SHP77 treated with DMSO at 0.1 percent for 48 hours (cell line): ENCODE measurements around the gene WDR91.
"Not testable (repeated sequence)": the region's sequence is repeated elsewhere in the genome, so short reads cannot be mapped to it uniquely, and the experiment has no call there.

Source experiments
- DNase-seq: peaks from one replicate; lab custom pipeline; 2025; lab: John Stamatoyannopoulos, UW

WDR91 gene

DNA sequence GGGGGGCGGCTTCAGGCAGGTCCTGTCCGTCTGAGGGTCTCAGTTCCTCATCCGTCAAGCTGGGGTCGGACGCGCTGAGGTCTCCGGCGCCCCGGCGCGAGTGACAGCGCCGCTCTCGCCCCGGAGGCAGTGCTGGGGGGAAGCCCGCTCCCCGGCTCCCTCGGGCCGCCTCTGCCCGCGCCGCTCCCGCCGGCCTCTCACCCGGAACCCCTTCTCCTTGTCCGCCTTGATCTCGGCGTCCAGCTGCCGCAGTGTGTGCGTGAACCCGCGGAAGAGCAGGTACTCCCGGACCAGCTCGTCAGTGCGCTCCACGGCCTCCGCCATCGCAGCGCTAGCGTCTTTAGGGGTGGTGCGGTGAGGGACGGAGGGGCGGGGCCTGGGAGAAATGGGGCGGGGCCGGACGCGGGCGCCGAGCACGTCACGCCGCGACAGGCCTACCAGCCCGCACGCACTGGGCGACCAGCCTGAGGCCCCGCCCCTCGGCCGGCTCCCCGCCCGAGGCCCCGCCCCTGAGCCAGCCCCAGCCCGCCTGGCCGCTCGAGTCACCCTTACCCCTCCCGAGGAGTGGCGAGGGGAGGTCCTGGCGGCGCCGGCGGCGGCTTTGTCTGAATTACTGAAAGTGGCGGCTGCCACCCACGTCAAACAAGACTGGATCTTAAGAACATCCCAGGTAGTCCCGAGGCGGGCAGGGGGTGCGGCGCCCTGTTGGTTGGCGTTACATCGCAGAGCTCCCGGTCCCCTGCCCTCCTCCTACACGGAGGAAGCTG is at the start of gene WDR91:
WDR91 (minus strand) TSS at position 348 of the 767 bp plus-strand sequence; CDS start at position 324, 24 bp downstream.
- DNase-seq, result peak; percentile 71

DNA sequence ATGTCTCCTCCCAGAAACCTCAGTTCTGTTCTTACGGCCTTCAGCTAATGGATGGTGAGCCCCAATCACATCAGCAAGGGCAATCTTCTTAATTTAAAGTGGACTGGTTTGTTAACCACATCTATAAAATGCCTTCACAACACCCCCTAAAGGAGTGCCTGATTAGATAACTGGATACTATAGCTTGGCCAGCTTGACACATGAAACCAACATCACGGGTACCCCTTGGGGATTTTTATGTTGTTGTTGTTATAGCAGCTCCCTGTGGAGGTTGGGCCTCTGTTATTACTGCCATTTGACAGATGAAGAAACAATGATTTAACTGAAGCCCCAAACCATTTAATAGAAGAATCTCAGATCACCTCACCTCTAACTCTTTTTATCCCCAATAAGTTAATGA is 49.1 kb upstream of the WDR91 start:
- DNase-seq, result no peak

DNA sequence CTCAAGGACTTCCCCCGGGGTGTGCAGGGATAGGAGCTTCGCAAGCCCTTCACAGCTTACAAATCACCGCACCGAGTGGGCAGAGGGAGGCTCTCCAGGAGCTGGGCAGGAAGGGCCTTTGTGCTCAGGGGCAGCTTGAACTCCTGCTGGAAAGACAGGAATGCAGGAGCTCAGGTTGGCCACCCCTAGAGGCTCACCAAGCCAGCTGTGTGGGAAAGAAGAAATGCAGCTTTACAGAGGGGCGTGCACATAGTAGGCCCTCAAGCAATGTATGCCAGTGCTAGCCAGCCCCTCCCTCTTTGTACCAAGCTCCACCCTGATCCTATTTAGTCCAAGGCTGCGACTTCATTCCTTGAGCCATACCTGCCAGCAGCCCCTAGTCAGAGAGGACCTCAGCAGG is 48.4 kb upstream of the WDR91 start:
- DNase-seq, result no peak

DNA sequence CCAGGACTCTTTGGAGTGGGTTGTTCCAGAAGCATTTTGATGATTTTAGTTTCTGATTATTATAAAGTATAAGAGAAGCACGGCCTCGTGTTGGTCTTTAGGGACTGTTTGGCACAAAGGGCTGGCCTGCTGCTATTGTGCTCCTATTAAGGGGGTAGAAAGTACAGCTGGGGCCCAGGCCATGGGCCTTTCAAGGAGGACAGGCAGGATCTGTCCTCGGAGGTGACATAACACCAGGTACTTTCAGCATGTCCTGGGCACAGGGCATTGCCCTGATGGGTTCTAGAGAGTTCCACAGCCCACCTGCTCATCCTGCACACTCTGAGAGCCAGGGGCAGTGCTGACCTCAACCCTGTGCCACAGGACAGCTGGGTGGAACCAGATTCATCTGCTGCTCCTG is 47.3 kb upstream of the WDR91 start:
- no peak for DNase-seq

DNA sequence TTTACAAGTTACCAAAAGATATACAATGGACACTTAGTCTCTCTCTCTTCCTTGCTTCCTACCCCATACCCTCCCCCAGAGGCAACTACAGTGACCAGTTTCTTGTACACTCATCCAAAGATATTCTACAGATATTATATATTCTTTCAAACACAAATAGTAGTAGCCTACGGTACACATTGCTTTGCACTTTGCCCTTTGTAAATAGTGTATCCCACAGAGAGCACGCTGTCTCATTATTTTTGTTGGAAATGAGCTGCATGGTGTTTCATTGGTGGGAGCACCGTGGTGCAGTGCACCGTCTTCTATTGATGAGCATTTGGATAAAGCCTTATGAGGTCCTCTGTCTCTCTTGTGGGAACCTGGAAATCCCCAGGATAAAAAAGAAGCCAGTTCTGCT is 46.5 kb upstream of the WDR91 start:
- DNase-seq, result no peak

DNA sequence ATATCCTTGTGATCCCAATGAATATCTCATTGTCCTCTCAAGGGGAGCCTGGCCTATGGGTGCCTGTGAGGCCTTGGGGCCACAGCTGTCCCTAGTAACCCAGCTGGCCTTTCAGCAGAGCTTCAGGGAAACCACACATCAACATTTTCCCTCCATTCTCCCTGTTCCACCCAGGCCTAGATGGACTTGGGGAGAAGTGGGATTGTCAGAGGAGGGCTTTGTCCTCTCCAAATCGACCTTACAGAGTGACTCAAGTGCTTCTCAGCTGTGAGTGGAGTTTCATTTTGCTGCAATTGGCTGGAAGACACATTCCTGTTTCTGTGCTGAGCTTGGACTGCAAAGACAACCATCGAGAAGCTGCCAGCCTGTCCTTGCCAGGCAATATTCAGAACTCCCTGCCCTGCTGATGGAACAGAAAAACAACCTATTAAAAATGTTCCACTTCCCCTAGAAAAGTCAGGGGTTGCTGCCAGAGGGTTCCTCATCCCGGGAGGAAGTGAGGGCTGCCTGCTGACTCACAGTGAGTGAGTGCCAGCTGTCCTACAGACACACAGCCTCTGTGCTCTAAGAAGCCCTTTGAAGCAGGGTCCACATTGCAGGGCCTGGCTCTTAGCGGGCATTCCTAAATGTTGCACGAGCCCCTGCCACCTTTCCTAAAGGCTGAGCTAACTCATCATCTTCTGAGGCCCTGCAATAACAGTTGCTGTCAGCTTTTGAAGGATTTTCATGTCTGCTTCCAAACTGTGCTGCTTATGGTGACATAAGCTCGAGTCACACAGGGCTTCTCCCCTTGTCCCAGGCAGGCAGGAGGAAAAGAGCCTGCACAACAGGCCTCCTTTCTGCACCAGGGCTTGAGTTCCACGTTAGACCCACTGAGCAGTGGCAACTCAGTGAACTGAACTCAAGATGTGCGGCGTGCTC is 42.8 kb upstream of the WDR91 start:
- DNase-seq, result peak; percentile 31

DNA sequence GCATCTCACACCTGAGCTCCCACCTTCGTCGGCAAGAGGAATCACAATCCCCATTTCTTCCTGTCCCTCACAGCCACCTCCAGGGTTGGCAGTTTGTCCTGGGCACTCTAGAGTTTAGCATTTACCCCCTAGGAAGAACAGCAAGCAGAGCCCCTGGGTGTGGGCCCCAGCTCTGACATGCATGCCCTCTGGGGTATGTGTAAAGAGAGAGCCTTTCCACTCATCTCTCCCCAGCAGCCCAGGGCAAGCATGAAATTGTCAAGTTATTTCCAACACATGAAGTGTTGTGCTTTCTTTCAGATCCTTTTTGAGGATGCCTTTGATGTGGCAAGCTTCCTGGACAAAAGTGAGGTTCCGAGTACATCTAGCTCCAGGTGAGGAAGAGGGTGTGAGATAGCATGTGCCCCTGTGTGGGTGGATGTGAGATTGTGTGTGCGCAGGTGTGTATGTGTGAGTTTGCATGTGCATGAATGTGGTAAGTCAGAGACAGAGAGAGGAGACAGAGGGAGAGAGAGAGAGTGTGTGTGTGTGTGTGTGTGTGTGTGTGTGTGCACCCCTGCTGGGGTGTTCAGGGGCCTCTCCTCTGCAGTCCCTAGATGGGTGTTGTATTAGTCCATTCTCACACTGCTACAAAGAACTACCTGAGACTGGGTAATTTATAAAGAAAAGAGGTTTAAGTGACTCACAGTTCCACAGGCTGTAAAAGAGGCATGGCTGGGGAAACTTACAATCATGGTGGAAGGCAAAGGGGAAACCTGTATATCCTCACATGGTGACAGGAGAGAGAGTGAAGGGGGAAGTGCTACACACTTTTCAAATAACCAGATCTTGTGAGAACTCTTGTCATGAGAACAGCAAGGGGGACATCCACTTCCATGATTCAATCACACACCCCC is 40.4 kb upstream of the WDR91 start:
- no peak for DNase-seq

DNA sequence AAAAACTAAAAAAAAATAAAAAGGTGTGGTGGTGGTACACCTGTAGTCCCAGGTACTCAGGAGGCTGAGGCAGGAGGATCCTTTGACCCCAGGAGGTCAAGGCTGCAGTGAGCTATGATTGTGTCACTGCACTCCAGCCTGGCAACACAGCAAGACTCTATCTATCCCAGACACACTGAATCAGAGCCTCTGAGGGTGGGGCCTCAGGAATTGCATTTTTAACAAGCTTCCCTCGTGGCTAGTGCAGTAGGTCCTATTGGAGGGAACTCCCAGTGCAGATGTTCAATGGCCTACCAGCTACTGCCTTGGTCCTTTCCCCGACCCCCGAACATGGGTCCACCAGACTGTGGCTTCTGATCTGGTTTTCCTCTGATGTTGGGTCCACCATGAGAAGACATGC is 37.2 kb upstream of the WDR91 start:
- DNase-seq, result no peak

DNA sequence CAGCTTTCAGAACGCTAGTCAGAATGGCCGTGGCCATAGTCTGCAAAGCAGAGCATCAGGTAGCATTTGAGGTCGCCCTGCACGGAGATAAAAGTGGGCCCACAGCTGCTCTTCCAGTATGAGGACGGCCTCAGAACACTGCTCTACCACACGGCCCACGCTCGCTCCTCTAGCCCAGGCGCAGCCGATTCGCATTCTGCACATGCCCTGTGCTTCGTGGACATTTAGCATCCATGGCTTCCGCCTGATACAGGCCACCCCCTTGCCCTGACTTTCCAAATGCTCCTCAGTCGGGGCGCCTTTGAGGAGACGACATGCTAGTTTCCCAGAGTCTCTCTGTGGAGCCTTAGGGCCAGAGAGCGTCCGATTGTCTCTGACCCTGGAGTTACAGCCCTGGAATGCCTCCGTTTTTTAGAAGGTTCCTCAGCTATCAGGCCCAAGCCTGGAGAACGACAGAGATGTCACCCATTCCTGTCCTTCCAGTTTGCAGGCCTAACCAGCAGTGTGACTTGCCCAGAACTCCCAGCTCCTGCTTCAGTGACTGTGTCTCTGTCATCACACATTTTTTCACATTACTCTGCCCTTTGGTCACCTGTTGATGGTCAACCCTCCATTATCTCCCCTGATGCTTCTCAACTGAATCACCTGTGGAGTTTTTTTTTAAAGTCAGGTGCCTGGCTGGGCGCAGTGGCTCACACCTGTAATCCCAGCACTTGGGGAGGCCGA is 36.6 kb upstream of the WDR91 start:
- DNase-seq, result no peak

DNA sequence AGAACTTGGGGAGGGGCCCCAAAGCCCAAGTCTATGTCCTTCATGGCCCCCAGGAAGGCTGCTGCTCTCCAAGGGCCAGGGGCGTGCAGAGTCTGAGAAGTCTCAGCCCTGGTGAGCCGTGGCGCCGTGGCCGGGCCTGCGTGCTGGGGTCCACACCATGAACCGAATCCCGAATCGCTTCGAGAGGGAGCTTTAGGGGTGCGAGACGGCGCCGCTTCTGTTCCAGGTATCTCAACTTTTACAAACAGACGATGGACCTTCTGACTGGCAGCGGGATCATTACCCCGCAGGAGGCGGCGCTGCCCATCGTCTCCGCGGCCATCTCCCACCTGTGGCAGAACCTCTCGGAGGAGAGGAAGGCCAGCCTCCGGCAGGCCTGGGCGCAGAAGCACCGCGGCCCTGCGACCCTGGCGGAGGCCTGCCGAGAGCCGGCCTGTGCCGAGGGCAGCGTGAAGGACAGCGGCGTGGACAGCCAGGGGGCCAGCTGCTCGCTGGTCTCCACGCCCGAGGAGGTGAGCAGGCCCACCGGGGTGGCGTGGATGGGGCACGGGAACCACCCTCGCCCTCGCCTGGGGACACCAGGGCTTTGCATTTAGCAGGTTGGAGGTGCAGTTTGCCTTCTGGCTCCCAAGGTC is 35.0 kb upstream of the WDR91 start:
- no peak for DNase-seq

DNA sequence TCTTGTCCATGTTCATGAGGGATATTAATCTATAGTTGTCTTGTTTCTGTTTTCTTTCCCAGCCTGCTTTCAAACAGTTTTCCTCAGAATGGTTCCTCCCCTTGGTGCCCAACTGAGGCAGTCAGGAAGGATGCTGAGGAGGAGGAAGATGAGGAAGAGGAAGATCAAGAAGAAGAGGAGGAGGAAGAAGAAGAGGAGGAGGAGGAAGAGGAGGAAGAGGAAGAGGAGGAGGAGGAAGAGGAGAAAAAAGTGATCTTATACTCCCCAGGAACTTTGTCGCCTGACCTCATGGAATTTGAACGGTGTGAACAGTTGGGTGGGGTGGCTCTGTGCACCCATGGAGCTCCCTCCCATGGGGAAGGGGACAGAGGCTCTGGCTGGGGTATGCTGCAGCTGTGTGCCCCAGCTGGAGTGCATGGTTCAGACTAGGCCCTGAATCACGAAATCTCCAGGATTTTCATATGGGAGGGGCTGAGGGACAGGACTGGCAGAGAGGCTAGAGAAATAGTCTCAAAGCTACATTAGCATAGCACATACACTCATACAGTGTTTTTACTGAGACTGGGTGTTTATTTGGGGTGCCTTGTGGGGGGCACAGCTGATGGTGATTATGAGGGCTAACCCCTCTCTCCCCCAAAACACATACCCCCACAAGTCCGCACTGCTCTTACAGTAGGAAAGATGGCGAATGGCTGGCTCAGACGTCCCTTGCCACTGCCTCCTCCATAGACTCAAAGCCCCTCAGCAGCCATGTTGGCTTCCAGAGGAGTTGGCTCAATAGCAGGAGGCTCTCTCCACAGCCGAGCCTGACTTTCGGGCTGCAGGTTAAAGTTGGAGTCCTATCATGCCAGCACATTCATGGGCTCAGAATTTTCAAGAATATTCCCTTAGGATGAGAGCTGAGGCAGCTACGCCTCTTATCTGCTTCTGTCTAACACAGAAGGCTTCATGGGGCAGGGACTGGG is 34.2 kb upstream of the WDR91 start:
- DNase-seq, result no peak

DNA sequence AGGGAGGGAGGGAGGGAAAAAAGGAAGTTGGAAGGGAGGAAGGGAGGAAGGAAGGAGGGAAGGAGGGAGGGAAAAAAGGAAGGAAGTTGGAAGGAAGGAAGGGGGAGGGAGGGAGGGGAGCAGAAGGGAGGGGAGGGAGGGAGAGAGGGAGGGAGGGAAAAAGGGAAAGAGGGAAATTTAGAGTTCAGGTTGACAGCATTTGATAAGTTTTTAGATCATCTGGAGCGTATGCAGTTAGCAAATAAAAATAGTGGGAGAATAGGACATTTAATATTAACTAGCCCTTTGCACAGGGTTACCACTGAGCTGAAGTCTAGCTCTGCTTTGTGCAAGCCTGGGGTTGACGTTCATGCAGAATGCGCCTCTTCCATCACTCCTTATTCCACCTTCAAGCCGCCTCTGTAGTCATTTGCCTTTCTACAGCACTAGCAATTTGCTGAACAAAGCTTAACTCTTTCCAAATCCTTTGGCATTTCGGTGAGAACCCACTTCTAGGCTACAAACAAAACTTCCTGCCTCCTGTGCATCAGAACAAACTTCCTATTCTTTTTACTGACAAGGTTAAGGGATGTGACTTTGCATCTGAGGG is 30.9 kb upstream of the WDR91 start:
- DNase-seq, result no peak

DNA sequence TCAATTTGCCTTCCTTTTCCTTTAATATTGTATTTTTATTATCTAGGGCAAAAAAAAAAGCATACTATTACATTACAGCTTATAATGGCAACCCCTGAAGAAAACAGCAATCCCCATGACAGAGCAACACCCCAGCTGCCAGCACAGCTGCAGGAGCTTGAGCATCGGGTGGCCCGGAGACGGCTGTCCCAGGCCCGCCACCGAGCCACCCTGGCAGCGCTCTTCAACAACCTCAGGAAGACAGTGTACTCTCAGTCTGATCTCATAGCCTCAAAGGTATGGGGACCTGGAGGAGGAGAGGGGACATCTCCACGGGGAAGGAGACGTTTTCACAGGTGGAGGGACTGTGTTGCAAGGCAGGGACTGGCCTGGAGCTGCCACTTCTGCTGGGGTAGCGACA is 29.1 kb upstream of the WDR91 start:
- DNase-seq, result no peak

DNA sequence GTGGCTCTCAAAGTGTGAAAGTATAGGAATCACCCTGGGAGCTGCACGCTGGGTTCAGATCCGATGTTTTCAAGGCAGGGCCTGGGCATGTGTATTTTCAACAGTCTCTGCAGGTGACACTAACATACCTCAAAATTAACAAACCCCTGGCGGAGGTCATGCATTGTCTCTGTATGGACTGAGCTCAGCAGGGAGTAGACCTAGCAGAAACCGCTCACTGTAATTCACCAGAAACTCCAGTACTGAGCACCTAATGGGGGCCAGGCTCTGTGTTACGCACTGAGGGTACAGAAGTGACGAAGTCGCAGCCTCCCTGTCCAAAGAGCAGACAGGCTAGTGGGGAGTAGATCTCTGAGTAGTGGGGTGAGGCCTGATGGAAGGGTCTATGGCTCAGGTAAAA is 27.9 kb upstream of the WDR91 start:
- DNase-seq, result no peak

DNA sequence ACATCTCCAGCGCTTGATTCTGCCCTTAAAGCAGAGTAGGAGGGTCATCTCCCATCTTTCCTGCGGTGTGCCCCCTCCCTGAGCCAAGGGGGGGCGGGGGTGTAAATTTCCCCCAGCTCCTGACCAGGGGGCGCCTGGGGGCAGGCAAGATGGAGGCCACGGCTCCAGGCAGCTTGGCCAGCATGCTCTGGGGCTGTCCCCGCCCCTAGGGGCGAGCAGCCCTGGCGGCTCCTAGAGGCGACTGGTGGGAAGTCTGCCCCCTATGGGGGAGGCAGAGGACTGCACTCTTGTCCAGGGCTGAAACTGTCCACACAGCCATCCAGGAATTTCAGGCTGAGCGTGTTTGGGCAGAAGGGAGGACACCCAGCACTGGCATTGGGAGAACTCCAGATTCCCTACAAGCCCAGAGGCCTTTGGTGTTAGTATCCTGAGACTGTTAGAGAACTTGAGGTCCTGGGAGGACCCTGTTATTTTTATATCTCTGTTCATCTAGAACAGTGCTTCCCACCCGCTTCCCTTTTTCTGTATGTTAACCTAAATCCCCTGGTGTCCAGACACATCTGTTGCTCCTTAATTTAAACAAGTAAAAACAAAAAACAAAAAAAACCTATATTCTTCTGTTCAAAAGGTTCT is 26.9 kb upstream of the WDR91 start:
- DNase-seq, result no peak

DNA sequence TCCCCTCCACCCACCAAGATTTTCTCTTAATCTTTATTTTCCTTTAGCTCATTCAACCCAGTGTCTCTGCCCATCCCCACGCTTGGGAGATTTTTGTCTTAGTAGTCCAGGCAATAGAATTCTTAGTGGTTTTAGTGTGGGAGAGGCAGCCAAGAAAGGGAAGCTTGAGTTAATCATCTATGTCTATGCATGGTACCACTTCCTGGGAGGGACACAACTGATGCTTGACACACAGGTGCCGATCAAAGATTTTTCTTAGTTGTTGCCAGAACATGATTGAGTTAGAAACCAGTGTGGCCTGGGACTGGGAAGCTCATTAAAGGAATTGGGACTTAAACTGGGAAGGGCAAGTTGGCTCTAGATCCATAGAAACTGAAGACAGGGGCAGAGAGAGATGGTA is 25.4 kb upstream of the WDR91 start:
- DNase-seq, result no peak

DNA sequence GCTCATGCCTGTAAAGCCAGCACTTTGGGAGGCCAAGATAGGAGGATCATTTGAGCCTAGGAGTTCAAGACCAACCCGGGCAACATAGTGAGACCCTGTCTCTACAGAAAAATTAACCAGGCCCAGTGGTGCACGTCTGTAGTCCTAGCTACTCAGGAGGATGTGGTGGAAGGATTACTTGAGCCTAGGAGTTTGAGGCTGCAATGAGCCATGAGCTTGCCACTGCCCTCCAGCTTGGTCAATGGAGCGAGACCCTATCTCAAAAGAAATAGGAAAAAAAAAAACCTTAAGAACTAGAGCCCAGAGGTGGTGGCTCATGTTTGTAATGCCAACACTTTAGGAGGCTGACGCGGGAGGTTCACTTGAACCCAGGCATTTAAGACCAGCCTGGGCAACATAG is 24.5 kb upstream of the WDR91 start:
- no peak for DNase-seq

DNA sequence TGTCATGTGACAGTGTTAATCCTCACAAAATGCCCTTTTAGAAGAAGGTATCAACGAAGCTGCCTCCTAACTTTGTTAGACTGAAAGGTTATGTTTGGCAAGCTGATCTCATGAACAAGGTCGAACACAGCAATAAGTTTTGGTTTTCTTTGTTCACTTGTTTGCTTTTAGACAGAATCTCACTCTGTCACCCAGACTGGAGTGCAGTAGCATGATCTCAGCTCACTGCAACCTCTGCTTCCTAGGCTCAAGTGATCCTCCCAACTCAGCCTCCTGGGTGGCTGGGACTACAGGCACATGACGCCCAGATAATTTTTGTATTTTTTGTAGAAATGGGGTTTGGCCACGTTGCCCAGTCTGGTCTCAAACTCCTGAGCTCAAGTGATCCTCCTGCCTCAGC is 23.4 kb upstream of the WDR91 start:
- no peak for DNase-seq

DNA sequence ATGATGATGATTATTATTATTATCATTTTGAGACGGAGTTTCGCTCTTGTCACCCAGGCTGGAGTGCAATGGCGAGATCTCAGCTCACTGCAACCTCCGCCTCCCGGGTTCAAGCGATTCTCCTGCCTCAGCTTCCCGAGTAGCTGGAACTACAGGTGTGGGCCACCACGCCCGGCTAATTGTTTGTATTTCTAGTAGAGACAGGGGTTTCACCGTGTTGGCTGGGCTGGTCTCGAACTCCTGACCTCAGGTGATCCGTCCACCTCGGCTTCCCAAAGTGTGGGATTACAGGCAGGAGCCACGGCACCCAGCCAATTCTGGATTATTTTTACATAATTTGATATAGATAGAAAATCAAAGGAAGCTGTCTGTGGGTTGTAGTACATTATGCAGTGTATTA is 22.8 kb upstream of the WDR91 start:
- DNase-seq, result not testable (repeated sequence)
